K562 (cell line): ENCODE results near the gene FRMD1. TPM values are rescaled to one million over a fixed set of nuclear protein-coding genes. Genes with fewer than 3 reads are reported as not detected.

Experiments used
- BHLHE40 ChIP-seq: IDR thresholded peaks from 2 replicates; pipeline ENCODE4 v1.6.1; 2011; ENCODE audit warnings: low read length, improper control_type of control experiment
- KDM5B ChIP-seq: fragments of 200-600 bp; sonication (generic); IDR thresholded peaks from 2 replicates; pipeline ENCODE4 v1.6.1; 2012; ENCODE audit warnings: low read depth, mild to moderate bottlenecking, moderate library complexity, low read length, control low read depth, inconsistent platforms; ENCODE audit not compliant: insufficient replicate concordance
- L3MBTL2 ChIP-seq: fragments of 450-650 bp; IDR thresholded peaks from 2 replicates; pipeline ENCODE4 v1.6.1; 2016; ENCODE audit warnings: mild to moderate bottlenecking, moderate library complexity
- MEF2A ChIP-seq: IDR thresholded peaks from 2 replicates; pipeline ENCODE4 v1.6.1; 2011; ENCODE audit warnings: low read depth, mild to moderate bottlenecking, low read length, moderate library complexity; ENCODE audit not compliant: control insufficient read depth
- MEIS2 ChIP-seq: fragments of 450-650 bp; IDR thresholded peaks from 2 replicates; pipeline ENCODE4 v1.6.1; 2014; ENCODE audit warnings: mild to moderate bottlenecking; ENCODE audit not compliant: partially characterized antibody
- NR2F6 ChIP-seq: fragments of 450-650 bp; formaldehyde crosslinking; IDR thresholded peaks from 2 replicates; pipeline ENCODE4 v1.4.0; 2020; ENCODE audit warnings: mild to moderate bottlenecking
- NRF1 ChIP-seq, 2 experiments: fragments of 450-650 bp; IDR thresholded peaks in 1 of 2; conservative IDR thresholded peaks in 1 of 2; 2 replicates each; pipeline ENCODE4 v1.6.1; 2014; ENCODE audit warnings: mild to moderate bottlenecking in 2 of 2
- PHTF2 ChIP-seq: fragments of 250-450 bp; sonication (Bioruptor Pico); IDR thresholded peaks from 2 replicates; pipeline ENCODE4 v1.5.0; 2021; ENCODE audit warnings: mild to moderate bottlenecking
- POLR3G ChIP-seq: IDR thresholded peaks from 2 replicates; pipeline ENCODE4 v1.6.1; 2011; ENCODE audit not compliant: insufficient read length, insufficient replicate concordance; ENCODE audit errors: extremely low read depth
- PURB ChIP-seq: sonication (generic); formaldehyde crosslinking; IDR thresholded peaks from 2 replicates; pipeline ENCODE4 v1.9.0; 2021; ENCODE audit warnings: low read depth, mild to moderate bottlenecking, missing genetic modification reagents
- RFX1 ChIP-seq: fragments of 450-650 bp; IDR thresholded peaks from 2 replicates; pipeline ENCODE4 v1.6.1; 2016; ENCODE audit warnings: mild to moderate bottlenecking, moderate library complexity
- SOX6 ChIP-seq: fragments of 450-650 bp; IDR thresholded peaks from 2 replicates; pipeline ENCODE4 v1.6.1; 2014; ENCODE audit warnings: mild to moderate bottlenecking
- ZC3H4 ChIP-seq: sonication (generic); formaldehyde crosslinking; IDR thresholded peaks from 2 replicates; pipeline ENCODE4 v1.9.0; 2021; ENCODE audit warnings: missing genetic modification reagents, borderline replicate concordance
- ZEB2 ChIP-seq: fragments of 450-650 bp; IDR thresholded peaks from 2 replicates; pipeline ENCODE4 v1.6.1; 2016
- ZKSCAN1 ChIP-seq: fragments of 150-350 bp; IDR thresholded peaks from 2 replicates; pipeline ENCODE4 v1.6.1; 2016; ENCODE audit warnings: low read depth, low read length
- ZNF217 ChIP-seq: sonication (generic); formaldehyde crosslinking; IDR thresholded peaks from 2 replicates; pipeline ENCODE4 v1.8.0; 2022; ENCODE audit warnings: mild to moderate bottlenecking, missing genetic modification reagents
- ZNF324 ChIP-seq: fragments of 250-450 bp; sonication (Bioruptor Pico); IDR thresholded peaks from 2 replicates; pipeline ENCODE4 v1.4.0; 2020; ENCODE audit warnings: mild to moderate bottlenecking
- ZNF780A ChIP-seq: fragments of 250-450 bp; sonication (Bioruptor Pico); IDR thresholded peaks from 2 replicates; pipeline ENCODE4 v1.5.0; 2021; ENCODE audit warnings: mild to moderate bottlenecking
- polyA plus RNA-seq, 8 experiments: library from polyadenylated mRNA; depleted of rRNA in 4 of 8; stranded (reverse) in 5 of 8; unstranded in 3 of 8; fragments of >200 nt; fragmentation: Nextera tagmentation in 2 of 8; fragmentation: Illumina TruSeq in 1 of 8; extraction: Ambion mirVana in 2 of 8; extraction: Trizol in 1 of 8; gene quantifications; 2 replicates each; pipeline versions ENCODE4 v1.2.1 to v1.2.3, GENCODE V29; 2011 to 2014; ENCODE audit warnings: inconsistent platforms in 1 of 8, missing spikeins in 1 of 8
- total RNA-seq, 7 experiments: library from RNA; depleted of rRNA in 6 of 7; stranded (reverse); fragments of >200 nt in 6 of 7; fragmentation: Illumina TruSeq in 2 of 7; extraction: Trizol in 2 of 7; gene quantifications; 2 replicates each; pipeline versions ENCODE4 v1.2.1 to v1.2.3, GENCODE V29; 2011 to 2021; ENCODE audit warnings: low replicate concordance in 1 of 7
- TF ChIP-seq, protein P1 (sequence below): fragments of 150-350 bp; IDR thresholded peaks from 2 replicates; pipeline ENCODE4 v1.6.1; 2014; ENCODE audit warnings: low read depth, mild to moderate bottlenecking, low read length, borderline replicate concordance
- TF ChIP-seq, protein P2 (sequence below): fragments of 450-650 bp; IDR thresholded peaks from 2 replicates; pipeline ENCODE4 v1.6.1; 2017; ENCODE audit warnings: antibody characterized with exemption
- TF ChIP-seq, protein P3 (sequence below): fragments of 250-450 bp; sonication (Bioruptor Pico); IDR thresholded peaks from 2 replicates; pipeline ENCODE4 v1.4.0; 2020; ENCODE audit warnings: mild to moderate bottlenecking, moderate library complexity

Gene FRMD1
- total and polyA plus RNA-seq, 9 of the 15 experiments (the other 6 are each of a cell fraction or from before 2014, with no cell fraction given) = 0.01 to 0.04 (median 0.01) TPM; not detected in 6

DNA sequence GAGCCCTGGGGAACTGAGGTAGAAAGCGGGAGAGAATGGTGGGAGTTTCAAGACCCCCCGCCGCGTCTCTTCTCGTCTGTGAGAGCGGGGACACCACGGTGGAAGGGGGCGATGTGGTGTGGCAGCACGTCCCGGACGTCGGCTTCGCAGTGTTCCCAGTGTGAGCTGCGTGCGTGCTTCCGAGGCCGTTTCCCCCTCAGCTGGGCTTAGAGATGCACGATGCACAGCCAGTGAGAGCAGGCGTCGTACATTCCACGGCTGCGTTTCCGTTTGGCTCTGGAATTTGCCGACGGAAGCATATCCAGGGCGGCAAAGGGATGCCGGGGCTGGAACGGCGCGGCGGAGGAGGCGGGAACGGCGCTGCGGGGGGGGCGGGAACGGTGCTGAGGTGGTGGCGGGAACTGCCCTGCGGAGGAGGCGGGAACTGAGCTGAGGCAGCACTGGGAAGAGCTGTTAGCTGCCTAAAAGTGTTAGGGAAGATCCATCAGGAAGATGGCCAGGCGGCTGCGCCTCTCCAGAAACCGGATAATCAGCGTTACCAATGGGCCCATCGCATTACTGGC, 43.8 kb downstream of the FRMD1 start (continued):
- TF ChIP-seq, protein P1, sequence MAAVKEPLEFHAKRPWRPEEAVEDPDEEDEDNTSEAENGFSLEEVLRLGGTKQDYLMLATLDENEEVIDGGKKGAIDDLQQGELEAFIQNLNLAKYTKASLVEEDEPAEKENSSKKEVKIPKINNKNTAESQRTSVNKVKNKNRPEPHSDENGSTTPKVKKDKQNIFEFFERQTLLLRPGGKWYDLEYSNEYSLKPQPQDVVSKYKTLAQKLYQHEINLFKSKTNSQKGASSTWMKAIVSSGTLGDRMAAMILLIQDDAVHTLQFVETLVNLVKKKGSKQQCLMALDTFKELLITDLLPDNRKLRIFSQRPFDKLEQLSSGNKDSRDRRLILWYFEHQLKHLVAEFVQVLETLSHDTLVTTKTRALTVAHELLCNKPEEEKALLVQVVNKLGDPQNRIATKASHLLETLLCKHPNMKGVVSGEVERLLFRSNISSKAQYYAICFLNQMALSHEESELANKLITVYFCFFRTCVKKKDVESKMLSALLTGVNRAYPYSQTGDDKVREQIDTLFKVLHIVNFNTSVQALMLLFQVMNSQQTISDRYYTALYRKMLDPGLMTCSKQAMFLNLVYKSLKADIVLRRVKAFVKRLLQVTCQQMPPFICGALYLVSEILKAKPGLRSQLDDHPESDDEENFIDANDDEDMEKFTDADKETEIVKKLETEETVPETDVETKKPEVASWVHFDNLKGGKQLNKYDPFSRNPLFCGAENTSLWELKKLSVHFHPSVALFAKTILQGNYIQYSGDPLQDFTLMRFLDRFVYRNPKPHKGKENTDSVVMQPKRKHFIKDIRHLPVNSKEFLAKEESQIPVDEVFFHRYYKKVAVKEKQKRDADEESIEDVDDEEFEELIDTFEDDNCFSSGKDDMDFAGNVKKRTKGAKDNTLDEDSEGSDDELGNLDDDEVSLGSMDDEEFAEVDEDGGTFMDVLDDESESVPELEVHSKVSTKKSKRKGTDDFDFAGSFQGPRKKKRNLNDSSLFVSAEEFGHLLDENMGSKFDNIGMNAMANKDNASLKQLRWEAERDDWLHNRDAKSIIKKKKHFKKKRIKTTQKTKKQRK = no peak
- no peak for TF ChIP-seq ZNF324 (CRISPR knock-in tag)
- TF ChIP-seq, protein P2, sequence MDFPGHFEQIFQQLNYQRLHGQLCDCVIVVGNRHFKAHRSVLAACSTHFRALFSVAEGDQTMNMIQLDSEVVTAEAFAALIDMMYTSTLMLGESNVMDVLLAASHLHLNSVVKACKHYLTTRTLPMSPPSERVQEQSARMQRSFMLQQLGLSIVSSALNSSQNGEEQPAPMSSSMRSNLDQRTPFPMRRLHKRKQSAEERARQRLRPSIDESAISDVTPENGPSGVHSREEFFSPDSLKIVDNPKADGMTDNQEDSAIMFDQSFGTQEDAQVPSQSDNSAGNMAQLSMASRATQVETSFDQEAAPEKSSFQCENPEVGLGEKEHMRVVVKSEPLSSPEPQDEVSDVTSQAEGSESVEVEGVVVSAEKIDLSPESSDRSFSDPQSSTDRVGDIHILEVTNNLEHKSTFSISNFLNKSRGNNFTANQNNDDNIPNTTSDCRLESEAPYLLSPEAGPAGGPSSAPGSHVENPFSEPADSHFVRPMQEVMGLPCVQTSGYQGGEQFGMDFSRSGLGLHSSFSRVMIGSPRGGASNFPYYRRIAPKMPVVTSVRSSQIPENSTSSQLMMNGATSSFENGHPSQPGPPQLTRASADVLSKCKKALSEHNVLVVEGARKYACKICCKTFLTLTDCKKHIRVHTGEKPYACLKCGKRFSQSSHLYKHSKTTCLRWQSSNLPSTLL = no peak
- no peak for TF ChIP-seq ZKSCAN1
- TF ChIP-seq BHLHE40 = no peak
- TF ChIP-seq, protein P3, sequence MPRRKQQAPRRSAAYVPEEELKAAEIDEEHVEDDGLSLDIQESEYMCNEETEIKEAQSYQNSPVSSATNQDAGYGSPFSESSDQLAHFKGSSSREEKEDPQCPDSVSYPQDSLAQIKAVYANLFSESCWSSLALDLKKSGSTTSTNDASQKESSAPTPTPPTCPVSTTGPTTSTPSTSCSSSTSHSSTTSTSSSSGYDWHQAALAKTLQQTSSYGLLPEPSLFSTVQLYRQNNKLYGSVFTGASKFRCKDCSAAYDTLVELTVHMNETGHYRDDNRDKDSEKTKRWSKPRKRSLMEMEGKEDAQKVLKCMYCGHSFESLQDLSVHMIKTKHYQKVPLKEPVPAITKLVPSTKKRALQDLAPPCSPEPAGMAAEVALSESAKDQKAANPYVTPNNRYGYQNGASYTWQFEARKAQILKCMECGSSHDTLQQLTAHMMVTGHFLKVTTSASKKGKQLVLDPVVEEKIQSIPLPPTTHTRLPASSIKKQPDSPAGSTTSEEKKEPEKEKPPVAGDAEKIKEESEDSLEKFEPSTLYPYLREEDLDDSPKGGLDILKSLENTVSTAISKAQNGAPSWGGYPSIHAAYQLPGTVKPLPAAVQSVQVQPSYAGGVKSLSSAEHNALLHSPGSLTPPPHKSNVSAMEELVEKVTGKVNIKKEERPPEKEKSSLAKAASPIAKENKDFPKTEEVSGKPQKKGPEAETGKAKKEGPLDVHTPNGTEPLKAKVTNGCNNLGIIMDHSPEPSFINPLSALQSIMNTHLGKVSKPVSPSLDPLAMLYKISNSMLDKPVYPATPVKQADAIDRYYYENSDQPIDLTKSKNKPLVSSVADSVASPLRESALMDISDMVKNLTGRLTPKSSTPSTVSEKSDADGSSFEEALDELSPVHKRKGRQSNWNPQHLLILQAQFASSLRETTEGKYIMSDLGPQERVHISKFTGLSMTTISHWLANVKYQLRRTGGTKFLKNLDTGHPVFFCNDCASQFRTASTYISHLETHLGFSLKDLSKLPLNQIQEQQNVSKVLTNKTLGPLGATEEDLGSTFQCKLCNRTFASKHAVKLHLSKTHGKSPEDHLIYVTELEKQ (CRISPR knock-in tag) = no peak
- peak; percentile 41 for TF ChIP-seq KDM5B
- TF ChIP-seq MEIS2 = no peak
- TF ChIP-seq POLR3G = no peak
- no peak for TF ChIP-seq SOX6
- no peak for TF ChIP-seq ZNF217 (CRISPR knock-in tag)
- TF ChIP-seq PURB (CRISPR knock-in tag) = no peak
- no peak for TF ChIP-seq ZC3H4 (CRISPR knock-in tag)
- peak; percentile 94 for TF ChIP-seq L3MBTL2
- TF ChIP-seq RFX1 = no peak
- TF ChIP-seq PHTF2 (CRISPR knock-in tag) = no peak
- TF ChIP-seq ZNF780A (CRISPR knock-in tag) = no peak
- no peak for TF ChIP-seq NR2F6 (CRISPR knock-in tag)
- TF ChIP-seq ZEB2 = no peak
- TF ChIP-seq MEF2A = no peak
- peak in 1 of 2 experiments; percentile 1; a peak in 1 of 4 replicates for TF ChIP-seq NRF1 (conservative IDR thresholded peaks at IDR 0.05 in 1 of 2, IDR thresholded peaks at IDR 0.05 in 1 of 2)
